ENCODE measurements around the gene BRD9.
"Not testable (repeated sequence)": the region's sequence is repeated elsewhere in the genome, so short reads cannot be mapped to it uniquely, and the experiment has no call there.

The BRD9 gene

DNA sequence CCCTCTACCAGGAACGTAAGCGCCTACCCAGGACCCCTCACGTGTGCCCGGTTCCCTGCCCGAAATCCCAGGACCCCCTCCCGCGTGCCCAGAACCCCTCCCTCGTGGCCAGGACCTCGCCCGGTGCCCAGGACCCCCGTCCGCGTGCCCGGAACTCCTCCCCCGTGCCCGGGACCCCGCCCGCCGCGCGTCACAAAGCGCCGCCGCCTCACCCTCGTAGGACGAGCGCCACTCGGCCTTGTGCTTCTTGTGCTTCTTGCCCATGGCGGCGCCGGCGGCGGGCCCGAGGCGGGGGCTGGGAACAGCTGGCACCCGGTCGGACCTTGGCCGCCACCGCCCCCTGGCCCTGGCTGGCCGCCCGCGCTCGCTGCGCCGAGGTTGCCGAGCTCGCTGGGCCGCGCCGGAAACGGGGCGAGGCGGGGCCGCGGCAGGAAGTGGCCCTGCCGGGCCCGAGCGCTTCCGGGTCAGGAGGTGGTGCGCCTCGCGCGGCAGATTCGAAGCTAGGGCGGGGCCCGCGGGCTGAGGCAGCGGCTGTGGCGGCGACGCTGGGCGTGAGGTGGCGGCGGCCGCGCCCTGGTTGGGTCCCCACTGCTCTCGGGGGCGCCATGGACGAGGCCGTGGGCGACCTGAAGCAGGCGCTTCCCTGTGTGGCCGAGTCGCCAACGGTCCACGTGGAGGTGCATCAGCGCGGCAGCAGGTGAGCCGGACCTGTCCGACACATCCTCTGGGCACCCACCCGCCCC, at the start of gene BRD9, which contains the start of gene TRIP13:
Gene BRD9 (minus strand): TSS at position 408 of the 743 bp plus-strand sequence. CDS start 144 bp downstream, at position 264.
Gene TRIP13 (plus strand): TSS at position 491 of the 743 bp plus-strand sequence. CDS start 115 bp downstream, at position 606.
- peak; percentile 84 for DNase-seq (ENCODE audit: low spot score)

DNA sequence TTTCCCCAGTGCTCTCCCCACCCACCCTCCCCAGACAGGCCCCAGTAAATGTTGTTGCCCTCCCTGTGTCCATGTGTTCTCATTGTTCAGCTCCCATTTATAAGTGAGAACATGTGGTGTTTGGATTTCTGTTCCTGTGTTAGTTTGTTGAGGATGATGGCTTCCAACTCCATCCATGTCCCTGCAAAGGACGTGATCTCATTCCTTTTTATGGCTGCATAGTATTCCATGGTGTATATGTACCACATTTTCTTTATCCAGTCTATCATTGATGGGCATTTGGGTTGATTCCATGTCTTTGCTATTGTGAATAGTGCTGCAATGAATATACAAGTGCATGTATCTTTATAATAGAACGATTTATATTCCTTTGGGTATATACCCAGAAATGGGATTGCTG, 48.1 kb upstream of the BRD9 start:
- not testable (repeated sequence) for DNase-seq (ENCODE audit: low spot score)

DNA sequence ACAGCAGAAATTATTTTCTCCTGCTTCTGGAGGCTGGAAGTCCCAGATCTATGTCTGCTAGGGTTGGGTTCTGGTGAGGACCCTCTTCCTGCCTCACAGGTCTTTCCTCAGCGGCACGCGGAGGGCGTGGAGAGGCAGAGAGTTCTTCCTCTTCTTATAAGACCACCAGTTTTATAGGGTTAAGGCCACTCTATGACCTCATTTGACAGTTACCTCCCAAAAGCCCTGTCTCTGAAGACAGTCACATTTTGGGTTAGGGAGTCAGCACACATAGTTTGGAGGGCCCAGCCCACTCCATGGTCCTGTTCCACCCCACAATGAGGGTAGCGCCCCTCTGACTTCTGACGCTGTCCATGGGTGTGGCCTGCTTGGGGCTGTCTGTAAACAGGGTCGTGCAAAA, 46.8 kb upstream of the BRD9 start:
- no peak for DNase-seq (ENCODE audit: low spot score)

DNA sequence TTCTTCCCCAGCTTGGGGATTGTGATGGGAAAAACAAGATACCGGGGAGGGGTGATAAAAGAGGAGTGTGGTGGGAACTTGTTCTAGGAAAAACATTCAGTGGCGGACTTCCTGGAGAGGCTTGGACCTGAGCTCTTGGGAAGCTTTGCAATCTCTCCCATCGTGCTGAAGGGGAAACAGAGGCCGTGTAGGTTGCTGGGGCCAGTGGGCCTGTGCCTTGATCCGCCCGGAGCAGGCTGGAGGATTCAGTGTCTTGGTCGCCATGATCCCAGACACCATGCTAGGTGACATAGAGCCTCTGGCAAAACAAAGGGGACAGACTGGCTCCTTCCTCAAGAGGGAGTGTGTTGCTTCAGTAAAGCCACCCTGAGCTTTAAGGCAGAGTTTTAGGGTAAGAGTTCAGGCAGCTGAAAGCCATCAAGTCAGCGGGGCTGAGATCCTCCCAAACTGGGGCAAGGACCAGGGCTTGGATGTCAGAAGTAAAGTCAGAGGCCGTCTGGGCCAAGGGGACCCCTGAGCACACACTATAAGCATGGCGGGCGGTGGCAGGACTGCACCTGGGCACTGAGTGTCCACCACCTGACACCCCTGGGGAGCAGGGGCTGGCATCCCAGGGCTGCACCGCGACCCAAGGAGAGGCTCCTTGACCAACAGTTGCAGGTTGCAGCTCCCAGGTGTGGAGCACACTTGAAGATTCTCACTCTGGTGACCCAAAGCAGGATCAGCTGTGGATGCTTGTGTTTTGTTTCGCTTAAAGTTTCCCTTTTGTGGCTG, 44.7 kb upstream of the BRD9 start:
- no peak for DNase-seq (ENCODE audit: low spot score)

DNA sequence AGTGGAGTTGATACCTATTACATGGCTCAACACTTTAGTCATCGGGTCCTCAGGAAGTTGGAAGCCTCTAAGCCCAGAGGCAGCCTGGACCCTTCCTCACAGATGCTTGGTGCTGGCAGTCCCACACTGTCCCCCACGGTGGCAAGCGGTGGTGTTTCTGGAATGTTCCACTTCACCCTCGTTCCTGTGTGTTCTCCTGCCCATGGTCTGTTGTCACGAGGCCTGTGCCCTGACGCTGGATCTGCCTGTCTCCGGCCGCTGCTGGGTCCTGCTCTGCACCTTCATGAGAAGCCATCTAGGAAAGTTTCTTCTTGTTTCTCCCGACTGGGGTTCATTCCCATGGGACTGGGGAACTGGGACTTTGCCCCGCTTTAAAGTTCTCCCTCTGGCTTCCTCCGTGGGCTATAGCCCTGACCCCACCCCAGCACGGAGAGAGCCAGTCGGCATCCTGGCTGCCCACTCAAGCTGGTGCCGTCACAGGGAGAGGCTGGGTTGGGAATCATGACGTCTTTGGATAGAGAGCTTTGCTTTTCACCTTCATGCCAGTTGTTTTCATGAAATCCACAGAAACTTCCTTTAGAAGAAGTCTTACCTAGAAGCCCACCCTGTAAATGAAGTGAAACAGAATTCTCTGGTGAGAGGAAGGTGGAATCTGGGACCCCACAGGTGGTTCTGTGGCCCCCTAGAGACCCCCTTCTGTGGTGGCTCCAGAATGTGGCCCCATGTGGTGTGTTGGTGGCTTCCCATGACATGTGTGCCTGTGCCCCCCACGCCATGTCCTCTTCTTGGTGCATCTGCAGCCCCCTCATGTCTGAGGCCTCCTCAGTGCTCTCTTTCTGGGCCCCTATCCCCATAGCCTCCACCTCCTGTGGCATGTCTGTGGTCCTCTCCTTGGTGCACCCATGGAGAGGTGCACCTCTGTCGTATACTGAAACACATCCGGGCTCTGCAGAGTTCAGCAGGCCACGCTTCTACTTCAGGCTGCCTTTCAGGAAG, 43.8 kb upstream of the BRD9 start:
- no peak for DNase-seq (ENCODE audit: low spot score)

DNA sequence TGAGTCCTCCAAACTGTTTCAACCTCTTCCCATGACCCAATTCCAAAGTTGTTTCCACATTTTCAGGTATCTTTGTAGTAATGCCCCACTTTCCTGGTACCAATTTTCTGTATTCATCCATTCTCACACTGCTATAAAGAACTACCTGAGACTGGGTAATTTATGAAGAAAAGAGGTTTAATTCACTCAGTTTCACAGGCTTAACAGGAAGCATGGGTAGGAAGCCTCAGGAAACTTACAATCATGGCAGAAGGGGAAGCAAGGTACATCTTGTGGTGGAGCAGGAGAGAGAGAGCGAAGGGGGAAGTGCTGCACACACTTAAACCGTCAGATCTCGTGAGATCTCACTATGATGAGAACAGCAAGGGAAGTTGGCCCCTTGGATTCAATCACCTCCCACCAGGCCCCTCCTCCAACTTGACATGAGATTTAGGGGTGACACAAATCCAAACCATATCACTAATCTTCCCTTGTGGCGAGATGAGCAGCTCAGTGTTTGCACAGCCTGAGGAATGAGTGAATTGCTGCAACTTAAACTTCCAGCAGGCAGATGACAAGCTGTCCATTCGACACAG, 43.0 kb upstream of the BRD9 start:
- no peak for DNase-seq (ENCODE audit: low spot score)

DNA sequence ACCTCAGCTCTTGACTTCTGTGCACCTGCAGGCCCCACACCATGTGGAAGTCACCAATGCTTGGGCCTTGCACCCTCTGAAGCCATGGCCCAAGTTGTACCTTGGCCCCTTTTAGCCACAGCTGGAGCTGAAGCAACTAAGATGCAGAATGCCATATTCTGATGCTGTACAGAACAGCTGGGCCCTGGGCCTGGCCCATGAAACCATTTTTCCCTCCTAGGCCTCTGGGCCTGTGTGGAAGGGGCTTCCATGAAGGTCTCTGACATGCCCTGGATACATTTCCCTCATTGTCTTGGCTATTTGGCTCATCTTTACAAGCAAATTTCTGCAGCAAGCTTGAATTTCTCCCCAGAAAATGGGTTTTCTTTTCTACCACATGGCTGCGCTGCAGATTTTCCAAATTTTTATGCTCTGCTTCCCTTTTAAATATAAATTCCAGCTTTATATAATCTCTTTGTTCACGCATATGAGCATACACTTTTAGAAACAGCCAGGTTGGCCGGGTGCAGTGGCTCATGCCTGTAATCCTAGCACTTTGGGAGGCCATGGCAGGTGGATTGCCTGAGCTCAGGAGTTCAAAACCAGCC, 41.9 kb upstream of the BRD9 start:
- DNase-seq (ENCODE audit: low spot score): not testable (repeated sequence)

DNA sequence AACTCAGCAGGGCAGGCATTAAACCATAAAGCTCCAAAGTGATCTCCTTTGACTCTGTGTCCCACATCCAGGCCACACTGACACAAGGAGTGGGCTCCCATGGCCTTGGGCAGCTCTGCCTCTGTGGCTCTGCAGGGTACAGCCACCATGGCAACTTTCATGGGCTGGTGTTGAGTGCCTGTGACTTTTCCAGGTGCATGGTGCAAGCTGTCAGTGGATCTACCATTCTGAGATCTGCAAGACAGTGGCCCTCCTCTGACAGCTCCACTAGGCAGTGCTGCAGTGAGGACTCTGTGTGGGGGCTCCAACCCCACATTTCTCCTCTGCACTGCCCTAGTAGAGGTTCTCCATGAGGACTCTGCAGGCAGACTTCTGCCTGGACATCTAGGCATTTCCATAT, 41.4 kb upstream of the BRD9 start:
- not testable (repeated sequence) for DNase-seq (ENCODE audit: low spot score)

DNA sequence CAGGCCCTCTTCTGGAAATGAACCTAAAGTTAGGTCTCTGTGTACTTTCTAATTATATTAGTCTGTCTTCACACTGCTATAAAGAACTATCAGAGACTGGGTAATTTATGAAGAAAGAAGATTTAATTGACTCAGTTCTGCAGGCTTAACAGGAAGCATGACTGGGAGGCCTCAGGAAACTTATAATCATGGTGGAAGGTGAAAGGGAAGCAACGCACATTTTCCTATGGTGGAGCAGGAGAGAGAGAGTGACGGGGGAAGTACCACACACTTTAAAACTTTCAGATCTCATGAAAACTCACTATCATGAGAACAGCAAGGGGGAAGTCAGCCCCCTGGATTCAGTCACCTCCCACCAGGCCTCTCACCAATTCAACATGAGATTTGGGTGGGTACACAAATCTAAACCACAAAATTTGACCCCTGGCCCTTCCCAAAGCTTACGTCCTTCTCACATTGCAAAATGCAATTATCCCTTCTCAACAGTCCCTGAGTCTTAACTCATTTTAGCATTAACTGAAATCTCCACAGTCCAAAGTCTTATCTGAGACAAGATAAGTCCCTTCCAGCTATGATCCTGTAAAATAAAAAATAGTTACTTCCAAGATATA, 40.8 kb upstream of the BRD9 start:
- no peak for DNase-seq (ENCODE audit: low spot score)

DNA sequence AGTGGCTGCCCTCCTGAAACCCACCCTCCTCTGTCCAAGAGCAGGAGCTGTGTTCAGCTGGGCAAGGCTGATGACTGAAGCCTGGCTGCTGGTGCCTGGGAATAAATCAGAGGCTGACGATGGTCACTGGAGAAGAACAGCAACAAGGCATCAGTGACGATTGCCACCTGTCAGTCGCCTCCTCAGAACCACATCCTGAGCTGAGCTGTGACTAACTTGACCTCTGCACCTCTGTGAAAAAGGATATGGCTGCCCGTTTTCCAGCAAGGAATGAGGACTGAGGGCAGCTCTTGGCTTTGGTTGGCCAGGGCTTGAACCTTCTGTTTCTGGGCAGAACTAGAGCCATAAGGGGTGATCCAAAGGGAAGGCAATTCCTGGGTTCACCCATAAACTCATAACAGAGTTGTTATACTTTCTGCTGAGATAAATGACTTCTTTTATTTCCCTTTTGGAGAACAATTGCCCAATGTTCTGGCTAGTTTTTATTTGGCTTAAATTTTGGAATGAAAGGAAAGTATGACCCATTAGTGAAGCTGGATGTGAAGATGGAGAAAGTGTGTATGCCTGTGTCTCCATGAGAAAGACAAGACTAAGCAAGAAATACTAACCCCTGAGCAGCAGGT, 40.1 kb upstream of the BRD9 start:
- peak; percentile 64 for DNase-seq (ENCODE audit: low spot score)

DNA sequence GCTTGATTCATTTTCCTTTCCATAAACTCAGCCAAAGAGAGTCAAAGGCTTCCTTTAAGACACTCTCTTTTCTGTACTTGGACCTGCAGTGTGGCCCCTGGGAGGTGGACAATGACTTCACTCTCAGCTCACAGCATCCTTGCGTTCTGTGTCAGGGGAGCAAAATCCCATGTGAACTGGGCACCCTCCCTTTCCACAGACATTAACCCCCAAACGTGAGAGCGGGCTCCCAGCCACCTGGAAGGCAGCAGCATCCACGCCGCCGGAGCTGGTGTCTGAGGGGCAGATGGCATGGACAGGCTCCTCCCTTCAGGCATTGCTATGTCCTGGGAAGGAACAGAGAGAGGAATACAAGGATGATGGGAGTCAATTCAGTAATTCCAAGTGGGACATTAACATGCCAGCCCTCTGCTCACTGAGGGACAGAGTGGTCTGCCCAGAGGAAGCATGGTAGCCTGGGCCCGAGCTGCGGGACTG, 39.6 kb upstream of the BRD9 start:
- no peak for DNase-seq (ENCODE audit: low spot score)

DNA sequence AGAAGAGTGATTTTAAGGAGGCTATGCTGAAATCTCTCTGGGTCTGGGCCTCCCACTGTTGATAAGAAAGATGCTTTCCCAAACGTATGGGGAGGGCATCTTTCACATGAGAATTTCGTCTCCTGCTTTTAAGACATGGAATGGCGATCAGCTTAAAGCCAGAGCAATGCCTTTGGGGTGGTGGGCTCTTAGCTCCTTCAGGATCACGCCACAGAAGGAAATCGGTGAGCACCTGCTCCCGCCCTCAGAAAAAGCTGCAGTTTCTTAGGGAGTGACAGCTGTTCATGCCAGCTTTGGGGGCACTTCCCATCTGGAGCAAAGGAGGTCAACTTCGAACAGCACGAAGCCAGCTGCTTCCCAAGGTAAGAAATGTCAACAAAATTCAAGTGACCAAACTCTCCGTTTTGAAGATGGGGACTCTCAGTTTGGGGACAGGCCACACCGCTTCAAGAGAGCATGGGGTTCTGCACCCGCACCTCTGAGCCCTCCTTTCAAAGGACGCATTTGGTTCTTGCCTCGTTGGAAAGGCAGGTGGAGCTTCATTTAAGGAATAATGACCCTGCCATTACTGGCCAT, 39.1 kb upstream of the BRD9 start:
- DNase-seq (ENCODE audit: low spot score): no peak

DNA sequence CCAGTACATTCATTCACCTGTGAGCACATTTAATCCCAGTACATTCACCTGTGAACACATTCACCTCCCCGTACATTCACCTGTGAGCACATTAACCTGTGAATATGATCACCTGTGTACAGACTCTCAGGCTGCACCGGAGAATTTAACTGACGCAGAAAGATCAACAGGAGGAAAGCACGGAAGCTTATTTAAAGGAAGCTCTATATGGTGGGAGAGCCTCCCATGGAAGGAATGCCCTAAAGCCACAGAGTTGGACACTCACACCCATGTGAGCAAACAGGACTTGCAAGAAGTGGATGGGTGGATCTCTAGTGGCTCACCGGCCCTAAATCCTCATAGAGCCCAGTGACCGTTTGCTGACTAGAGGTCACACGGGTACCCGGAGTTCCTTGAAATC, 38.3 kb upstream of the BRD9 start:
- no peak for DNase-seq (ENCODE audit: low spot score)

DNA sequence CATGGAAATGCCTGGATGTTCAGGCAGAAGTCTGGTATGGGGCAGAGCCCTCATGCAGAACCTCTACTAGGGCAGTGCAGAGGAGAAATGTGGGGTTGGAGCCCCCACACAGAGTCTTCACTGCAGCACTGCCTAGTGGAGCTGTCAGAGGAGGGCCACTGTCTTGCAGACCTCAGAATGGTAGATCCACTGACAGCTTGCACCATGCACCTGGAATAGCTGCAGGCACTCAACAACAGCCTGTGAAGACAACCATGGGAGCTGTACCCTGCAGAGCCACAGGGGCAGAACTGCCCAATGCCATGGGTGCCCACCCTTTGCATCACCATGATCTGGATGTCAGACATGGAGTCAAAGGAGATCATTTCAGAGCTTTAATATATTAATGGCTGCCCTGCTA, 37.0 kb upstream of the BRD9 start:
- DNase-seq (ENCODE audit: low spot score): no peak

DNA sequence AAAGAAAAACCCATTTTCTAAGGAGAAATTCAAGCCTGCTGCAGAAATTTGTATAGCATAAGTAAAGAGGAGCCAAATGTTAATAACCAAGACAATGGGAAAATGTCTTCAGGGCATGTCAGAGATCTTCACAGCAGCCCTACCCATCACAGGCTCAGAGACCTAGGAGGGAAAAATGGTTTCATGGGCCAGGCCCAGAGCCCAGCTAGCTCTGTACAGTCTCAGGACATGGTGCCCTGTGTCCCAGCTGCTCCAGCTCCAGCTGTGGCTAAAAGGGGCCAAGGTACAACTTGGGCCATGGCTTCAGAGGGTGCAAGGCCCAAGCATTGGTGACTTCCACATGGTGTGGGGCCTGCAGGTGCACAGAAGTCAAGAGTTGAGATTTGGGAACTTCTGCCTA, 36.6 kb upstream of the BRD9 start:
- DNase-seq (ENCODE audit: low spot score): not testable (repeated sequence)

DNA sequence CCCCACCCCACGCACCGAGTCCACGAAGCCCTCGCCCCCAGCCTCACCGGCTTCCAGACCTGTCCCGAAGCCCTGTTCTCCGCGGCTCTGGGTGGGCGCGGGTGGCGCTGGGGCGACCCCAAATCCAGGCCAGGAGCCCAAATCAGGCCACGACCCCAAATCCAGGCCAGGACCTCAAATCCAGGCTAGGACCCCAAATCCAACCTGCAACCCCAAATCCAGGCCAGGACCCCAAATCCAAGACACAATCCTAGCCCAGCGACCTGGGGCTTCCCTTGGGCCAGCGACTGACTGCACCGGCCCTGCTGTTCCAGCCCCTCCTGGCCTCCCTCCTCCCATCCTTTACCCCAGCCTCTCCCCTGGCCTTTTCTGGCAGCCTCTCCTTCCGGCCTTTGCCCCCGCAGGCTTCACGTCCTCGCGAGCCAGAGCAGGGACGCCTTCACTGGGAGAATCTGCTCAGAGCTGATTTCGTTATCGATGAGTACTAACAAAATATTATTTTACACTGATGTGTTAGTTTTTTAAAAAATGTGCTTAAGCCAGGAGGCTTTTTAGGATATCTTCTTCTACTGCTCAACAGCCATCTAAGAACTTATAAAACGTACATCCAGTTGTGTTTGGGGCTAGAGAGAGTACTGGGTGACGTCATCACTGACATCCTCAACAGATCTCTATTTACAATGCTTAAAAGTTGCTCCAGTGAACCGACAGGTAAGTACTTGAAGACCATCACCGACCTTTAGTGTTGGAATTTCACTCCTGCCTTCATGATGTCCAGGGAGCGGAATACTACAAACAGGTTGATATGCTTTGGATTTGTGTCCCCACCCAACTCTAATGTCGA, 34.8 kb upstream of the BRD9 start:
- no peak for DNase-seq (ENCODE audit: low spot score)

DNA sequence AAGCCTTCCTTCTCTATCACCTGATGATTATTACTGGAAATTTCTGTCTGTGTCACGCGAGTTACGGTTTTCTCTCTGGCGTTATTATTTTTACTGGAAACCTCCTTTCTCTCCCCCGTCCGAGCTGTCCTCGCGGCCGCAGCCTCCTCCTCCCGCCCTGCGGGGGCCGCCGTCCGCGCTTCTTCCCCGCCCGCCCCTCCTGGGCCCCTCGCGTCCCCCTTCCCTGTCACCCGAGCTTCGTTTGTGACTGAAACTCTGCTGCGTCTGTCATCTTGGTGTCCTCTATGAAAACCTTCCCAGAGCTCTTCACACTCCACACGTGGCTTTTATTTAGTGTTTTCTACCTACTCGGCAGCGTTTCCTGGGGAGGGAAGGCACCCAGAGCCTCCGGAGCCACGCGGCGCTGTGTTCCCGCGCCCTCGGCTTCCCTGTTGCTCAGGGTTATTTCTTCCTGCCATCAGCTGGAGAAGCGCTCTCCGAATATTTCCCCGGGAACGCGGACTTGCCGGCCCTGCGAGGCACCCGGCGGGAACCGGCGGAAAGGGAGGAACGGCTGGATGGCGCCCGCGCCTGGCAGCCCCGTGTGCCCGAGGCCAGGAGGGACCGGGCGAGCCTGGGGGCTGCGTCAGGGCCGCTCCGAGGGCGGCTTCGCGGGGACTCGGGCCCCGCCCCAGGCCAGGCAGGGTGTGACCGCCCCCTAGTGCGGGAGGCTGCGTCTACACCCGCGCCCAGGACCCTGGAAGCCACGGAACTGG, 34.0 kb upstream of the BRD9 start:
- DNase-seq (ENCODE audit: low spot score): peak; percentile 22

DNA sequence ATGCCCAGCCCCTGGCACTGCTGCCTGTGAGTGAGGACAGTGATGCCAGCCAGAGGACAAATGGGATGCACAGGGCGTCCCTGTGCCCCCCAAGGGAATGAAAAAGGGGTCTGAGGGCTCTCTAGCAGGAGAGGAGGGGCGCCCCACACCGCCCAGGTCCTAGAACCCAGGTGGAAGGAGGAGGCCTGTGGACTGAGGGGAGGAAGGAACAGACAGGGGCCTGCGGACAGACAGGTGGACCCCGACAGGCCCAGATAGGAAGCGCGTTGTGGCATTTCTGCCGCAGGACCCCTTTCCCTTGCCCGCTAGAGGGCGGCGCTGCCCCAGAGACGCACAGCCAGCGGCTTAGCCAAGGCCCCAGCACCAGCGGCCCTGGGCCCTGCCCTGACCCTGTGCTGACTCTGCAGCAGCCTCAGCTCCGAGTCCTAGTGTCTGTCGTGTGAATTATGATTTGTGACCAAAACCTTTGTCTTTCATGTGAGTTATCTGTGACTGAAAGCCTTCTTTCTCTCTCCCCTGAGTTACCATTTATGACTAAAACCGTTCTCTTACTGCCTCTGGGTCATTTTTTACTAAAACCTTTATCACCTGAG, 30.8 kb upstream of the BRD9 start:
- DNase-seq (ENCODE audit: low spot score): peak; percentile 73
